CD4-positive, alpha-beta T cell treated with Interleukin-21 for 1 hour (primary cell): ENCODE measurements around the gene RPS29.

ENCODE experiments used
- DNase-seq: peaks from one replicate; pipeline ENCODE4 v3.0.0-alpha.2; 2020

The RPS29 gene

GRCh38 chr14:49549446-49549845, 36.7 kb downstream of the RPS29 start:
- DNase-seq = no peak

GRCh38 chr14:49546766-49547165, 39.4 kb downstream of the RPS29 start:
- no peak for DNase-seq

GRCh38 chr14:49545716-49546115, 40.5 kb downstream of the RPS29 start:
- no peak for DNase-seq

- no peak for DNase-seq
These were observed 41.1 kb downstream of the RPS29 start for GRCh38 chr14:49545071-49545470.

- DNase-seq = no peak
These were observed 45.1 kb downstream of the RPS29 start for GRCh38 chr14:49541049-49541448.

- no peak for DNase-seq
These were observed 47.3 kb downstream of the RPS29 start for GRCh38 chr14:49538852-49539251.
